IMR-90 (cell line): ENCODE results near the gene RNH1.

Source experiments
- BHLHE40 ChIP-seq: fragments of 150-350 bp; IDR thresholded peaks from 2 replicates; pipeline ENCODE4 v1.6.1; 2016; ENCODE audit warnings: mild to moderate bottlenecking, low read depth, low read length
- CTCF ChIP-seq: conservative IDR thresholded peaks from 2 replicates; pipeline ENCODE4 v1.5.1; 2012; ENCODE audit warnings: mild to moderate bottlenecking, low read depth, low read length, improper control_type of control experiment
- SMC3 ChIP-seq: fragments of 150-350 bp; IDR thresholded peaks from 2 replicates; pipeline ENCODE4 v1.6.1; 2016; ENCODE audit warnings: low read depth, mild to moderate bottlenecking, antibody characterized with exemption, low read length, moderate library complexity

- TF ChIP-seq CTCF (no peak), BHLHE40 (no peak), SMC3 (no peak)
Measured at GRCh38 chr11:530960-531831, 24.2 kb upstream of the RNH1 start.
